Effector memory CD4-positive, alpha-beta T cell (primary cell): ENCODE measurements around the gene LGALS4.

Experiments used
- DNase-seq, 3 donors: peaks; one replicate each; pipeline ENCODE4 v3.0.0-alpha.2; 2020
- H3K27ac ChIP-seq: 2 replicates; pipeline ENCODE4 v1.7.0; 2013; ENCODE audit warnings: mild to moderate bottlenecking, low read length, moderate library complexity; ENCODE audit not compliant: insufficient read depth, poor library complexity, severe bottlenecking
- H3K27me3 ChIP-seq: replicated peaks from 2 replicates; pipeline ENCODE4 v1.7.0; 2013; ENCODE audit warnings: mild to moderate bottlenecking, low read length; ENCODE audit not compliant: insufficient read depth, control insufficient read depth, poor library complexity, severe bottlenecking
- H3K36me3 ChIP-seq: 2 replicates; pipeline ENCODE4 v1.7.0; 2013; ENCODE audit warnings: mild to moderate bottlenecking, low read length, moderate library complexity; ENCODE audit not compliant: control insufficient read depth, insufficient read depth
- H3K4me1 ChIP-seq: 2 replicates; pipeline ENCODE4 v1.7.0; 2013; ENCODE audit warnings: low read length, mild to moderate bottlenecking; ENCODE audit not compliant: control insufficient read depth, insufficient read depth, poor library complexity, severe bottlenecking
- H3K4me3 ChIP-seq: 2 replicates; pipeline ENCODE4 v1.7.0; 2013; ENCODE audit warnings: low read length, low read depth, mild to moderate bottlenecking; ENCODE audit not compliant: insufficient read depth, poor library complexity, severe bottlenecking
- H3K9me3 ChIP-seq: 2 replicates; pipeline ENCODE4 v1.7.0; 2013; ENCODE audit warnings: mild to moderate bottlenecking, low read length, moderate library complexity; ENCODE audit not compliant: control insufficient read depth

Gene LGALS4

DNA sequence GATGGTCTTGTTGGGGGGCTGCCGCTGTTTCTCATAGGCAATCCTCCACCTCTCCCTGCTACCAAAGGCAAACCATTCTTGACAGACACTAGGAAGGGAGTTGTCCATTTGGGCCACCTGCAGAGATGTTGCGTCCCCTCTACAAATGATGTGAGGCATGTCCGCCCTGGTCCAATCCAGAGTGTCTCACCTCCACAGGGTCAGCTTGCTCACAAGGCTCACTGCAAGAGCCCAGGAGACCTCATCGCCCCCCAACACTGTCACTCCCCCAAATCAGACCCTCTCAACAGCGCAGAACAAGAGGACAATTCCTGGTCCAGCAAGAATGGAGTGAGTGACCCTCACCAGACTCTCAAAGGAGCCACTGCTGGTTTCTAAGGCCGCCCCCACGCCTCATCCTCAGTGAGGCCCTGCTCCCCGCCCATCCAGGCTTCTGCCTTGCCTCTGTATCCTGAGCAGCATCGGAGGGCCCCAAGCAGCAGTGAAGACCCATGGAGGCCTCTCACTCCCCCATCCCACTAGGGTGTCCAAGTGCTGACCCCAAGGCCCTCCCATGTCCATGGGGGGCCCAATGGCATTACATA lies 30.5 kb upstream of the LGALS4 start:
- H3K9me3 ChIP-seq: no peaks in the 10 kb centered on the region
- H3K27ac ChIP-seq: peak overlapping the region; percentile 61
- H3K27me3 ChIP-seq: no peaks in the 10 kb centered on the region
- H3K4me3 ChIP-seq: no peak overlapping the region
- H3K36me3 ChIP-seq: peaks cover 85% of the 10 kb centered on the region
- DNase-seq: no peak
- H3K4me1 ChIP-seq: peaks cover 56% of the 10 kb centered on the region

DNA sequence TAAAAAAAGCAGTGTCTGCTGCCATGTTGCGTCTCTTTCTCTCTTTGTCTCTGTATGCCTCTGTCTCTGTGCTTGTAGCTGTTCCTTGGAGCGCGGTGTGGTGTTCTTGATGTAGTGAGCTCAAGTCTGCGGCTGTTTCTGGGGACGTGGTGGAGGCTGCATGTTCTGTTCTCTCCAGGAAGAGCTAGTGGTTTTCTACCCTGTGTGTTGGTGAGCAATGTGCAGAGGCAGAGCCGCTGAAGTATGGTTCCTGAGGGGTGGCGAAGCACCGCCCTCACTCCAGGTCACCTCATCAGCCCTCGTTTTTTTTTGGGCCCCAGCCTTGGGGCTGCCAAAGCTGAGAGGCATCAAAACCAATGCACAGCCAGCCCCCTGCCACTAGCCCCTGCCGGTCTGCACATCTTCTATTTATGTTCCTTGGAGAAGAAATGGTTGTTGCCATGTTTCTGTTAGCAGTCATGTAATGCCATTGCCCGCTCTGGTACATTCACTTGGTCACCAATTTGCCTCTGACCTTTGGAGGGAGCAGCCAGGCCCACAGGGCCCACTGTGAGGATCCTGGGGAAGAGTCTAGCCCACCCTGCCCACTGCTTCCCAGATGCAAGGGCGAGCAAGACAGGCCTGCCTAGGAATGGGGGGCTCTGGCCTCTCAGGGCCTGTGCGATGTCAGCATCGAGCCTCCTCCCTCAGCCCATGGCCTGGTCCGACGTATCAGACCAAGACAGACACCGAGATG lies 29.9 kb upstream of the LGALS4 start:
- Histone ChIP-seq H3K9me3 (no peaks in the 10 kb centered on the region), H3K27ac (peak overlapping the region; percentile 61), H3K27me3 (no peaks in the 10 kb centered on the region), H3K4me3 (no peak overlapping the region), H3K36me3 (peaks cover 88% of the 10 kb centered on the region), H3K4me1 (peaks cover 50% of the 10 kb centered on the region)
- peak; percentile 42 to 58 (median 43) for DNase-seq

DNA sequence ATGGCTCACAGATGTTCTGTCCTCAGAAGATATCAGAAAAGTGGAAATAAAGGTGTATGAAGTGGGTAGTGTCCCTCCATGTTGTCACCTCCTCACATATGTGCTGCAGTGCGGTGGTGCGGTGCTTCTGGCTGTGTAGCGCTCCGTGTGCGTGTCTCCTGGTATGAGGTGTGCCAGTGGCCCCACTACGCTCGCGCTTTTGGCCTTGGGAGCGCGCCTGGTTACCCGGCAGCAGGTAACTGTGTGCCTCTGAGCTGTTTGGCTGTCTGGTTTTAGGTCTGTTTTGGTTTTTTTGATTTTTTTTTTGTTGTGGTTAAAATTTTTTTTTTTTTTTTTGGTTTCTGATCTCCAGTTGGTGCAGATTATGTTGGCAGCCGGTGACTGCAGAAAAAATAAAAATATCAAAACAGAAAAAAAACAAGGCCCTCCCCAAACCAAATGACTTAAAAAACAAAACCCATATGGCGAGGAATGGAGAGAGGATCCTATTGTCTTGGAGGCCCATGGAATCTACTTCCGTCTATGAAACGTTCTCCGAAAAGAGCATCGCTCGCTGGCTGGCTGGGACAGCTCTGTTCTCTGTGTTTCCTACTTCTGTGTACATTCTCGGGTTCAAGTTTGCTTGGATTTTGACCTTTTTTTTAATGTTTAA lies 29.2 kb upstream of the LGALS4 start:
- peaks cover 88% of the 10 kb centered on the region for H3K36me3 ChIP-seq
- no peaks in the 10 kb centered on the region for H3K9me3 ChIP-seq
- no peaks in the 10 kb centered on the region for H3K27me3 ChIP-seq
- DNase-seq: peak; percentile 53 to 64 (median 63)
- peaks cover 43% of the 10 kb centered on the region for H3K4me1 ChIP-seq
- H3K27ac ChIP-seq: peak overlapping the region; percentile 61
- H3K4me3 ChIP-seq: no peak overlapping the region

DNA sequence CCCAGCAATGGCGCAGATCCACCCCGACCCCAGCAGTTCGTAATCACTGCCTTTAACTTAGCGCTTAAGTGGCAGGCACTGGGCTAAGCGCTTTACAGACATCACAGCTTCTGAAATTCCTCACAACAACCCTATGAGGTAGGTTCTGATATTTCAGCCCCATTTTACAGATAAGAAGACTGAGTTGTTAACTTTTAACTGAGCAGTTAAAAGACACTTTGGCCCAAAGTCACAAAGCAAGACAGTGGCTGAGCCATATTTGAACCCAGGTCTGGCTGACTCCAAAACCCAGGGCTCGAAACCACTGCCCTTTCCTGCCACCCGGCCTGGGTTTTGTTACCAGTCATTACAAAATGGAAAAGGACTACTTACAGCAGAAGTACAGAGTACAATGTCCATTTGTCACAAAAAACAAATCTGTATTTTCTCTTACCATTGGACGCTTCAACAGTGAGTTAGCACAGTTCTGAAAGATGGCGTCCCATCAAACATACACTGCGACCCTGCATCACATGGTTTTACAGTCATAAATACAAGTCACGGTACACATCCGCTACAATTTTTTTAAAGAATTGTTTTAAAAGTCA lies 28.5 kb upstream of the LGALS4 start:
- no peaks in the 10 kb centered on the region for H3K9me3 ChIP-seq
- no peak overlapping the region for H3K4me3 ChIP-seq
- H3K27me3 ChIP-seq: no peaks in the 10 kb centered on the region
- peaks cover 88% of the 10 kb centered on the region for H3K36me3 ChIP-seq
- H3K27ac ChIP-seq: peak overlapping the region; percentile 59
- H3K4me1 ChIP-seq: peaks cover 42% of the 10 kb centered on the region
- DNase-seq: no peak

DNA sequence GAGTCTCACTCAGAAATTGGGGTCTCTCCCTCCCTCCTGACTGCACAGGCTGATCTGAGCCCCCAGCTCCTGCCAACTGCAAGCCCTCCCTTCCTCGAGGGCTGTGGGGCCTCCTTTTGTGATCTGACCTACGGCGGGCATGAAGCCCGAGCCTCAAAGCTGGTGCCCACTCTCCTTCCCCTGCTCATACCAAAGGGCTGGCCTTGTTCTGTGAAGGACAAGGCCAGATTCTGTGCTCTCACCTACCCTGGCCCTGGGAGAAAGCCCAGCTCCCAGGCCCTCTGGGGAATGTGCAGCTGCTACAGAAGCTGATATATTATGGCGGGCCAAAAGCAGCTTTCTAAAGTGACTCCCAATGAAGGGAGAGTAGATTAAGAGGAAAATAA lies 27.8 kb upstream of the LGALS4 start:
- H3K27me3 ChIP-seq: no peaks in the 10 kb centered on the region
- H3K9me3 ChIP-seq: no peaks in the 10 kb centered on the region
- peaks cover 40% of the 10 kb centered on the region for H3K4me1 ChIP-seq
- H3K4me3 ChIP-seq: no peak overlapping the region
- H3K36me3 ChIP-seq: peaks cover 87% of the 10 kb centered on the region
- DNase-seq: no peak
- H3K27ac ChIP-seq: peak overlapping the region; percentile 59

DNA sequence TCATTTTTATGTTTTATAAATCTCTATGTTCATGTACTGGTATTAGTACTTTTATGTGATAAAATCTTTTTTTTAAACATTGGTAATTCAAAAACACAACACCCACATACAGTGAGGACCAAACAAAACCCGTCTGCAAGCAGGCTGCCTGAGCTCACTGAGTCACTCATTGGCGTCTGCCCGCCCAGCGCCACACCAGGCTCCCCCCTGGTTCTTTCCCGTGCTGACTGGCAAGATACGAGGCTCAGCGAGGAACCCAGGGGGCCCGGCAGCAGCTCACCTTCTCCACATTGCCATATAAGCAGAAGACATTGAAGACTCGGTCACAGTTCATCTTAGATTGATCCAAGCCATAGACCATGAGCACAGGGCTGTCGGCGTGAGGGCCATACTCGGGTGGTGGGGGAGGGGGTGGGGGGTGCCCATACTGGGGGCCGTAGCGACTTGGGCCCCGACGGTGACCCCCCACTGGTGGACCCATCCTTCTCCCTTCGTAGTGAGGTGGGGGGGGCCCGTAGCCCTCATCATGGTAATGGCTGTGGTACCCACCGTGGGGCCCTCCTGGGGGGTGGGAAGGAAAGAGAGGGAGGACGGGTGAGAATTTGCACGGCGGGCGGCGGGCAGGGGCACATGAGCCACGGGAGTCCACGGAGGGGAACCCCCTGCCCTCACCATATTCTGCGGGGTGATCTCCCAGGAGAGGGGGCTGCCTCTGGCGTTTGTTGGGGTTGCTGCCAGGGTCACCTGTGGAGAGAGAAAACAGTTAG lies 27.3 kb upstream of the LGALS4 start:
- H3K9me3 ChIP-seq: no peaks in the 10 kb centered on the region
- H3K4me3 ChIP-seq: no peak overlapping the region
- peaks cover 40% of the 10 kb centered on the region for H3K4me1 ChIP-seq
- H3K27ac ChIP-seq: no peak overlapping the region
- no peaks in the 10 kb centered on the region for H3K27me3 ChIP-seq
- peaks cover 83% of the 10 kb centered on the region for H3K36me3 ChIP-seq
- DNase-seq: no peak

DNA sequence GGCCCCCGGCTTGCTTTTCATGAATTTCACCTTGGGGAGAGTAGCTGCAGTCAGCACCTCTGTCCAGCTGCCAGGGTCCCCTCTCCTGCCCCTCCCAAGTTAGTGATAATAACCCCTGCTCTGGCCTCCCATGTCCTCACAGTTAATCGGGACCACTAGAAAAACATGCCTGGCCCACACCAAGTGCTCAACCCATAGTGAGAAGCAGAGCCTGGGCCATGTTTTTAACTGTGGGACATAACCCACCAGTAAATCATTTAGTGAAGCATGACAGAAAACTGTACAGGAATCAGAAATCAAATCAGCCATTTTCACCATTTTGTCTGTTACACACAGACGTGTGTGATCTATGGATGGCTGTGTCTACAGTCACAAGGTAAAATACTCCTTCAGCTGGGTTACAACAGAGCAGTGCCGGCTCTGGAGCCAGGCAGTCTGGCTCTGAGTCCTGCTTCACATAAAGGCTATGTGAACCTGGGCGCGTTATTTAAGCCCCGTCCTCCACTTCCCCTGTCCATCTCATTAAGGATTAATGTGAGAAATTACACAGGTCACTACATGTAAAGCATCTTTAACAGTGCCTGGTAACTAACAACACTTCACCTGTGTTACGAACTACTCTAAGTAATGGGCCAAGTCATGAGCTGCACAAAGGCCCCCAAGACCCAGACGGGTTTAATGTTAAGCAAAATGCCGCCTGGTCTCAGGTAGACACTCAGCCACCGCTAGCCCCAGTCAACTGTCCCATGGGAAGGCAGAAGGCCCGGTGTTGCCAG lies 26.4 kb upstream of the LGALS4 start:
- peaks cover 75% of the 10 kb centered on the region for H3K36me3 ChIP-seq
- H3K4me3 ChIP-seq: no peak overlapping the region
- no peaks in the 10 kb centered on the region for H3K9me3 ChIP-seq
- no peak overlapping the region for H3K27ac ChIP-seq
- H3K4me1 ChIP-seq: peaks cover 32% of the 10 kb centered on the region
- no peaks in the 10 kb centered on the region for H3K27me3 ChIP-seq
- no peak for DNase-seq

DNA sequence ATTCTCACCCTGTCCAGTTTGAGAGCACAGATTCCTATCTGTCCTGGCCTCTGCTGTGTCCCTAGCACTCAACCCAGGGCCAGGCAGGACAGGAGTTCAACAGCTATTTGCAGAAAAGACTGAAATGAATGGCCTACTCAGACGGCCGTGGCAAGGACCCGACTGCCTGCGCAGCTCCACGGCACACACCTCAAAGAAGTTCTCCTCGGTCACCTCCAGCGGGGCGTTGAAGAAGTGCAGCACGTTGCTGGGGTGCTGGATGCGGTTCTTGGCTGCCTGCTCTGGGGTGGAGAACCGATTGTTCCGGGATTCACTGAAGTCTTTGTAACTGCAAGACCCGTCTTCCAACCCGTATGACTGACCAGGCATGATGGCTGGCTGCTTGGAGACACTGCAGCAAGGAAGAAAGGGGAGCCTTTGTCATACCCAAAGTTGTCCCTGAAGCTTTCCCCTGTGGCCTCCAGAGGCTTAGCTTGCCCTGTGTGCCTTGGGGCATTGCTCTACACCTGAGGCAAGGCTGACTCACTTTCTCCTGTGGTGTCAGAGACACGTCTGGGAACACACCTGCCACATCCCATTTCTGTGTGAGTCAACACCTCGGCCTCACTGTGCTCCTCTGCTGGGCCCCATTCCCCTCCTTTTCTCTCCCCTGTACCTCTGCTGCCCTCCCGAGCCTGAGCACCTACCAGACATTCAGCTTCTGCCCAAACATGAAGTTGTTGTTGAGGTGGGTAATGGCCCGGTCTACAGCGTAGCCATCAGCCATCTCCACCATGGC lies 25.7 kb upstream of the LGALS4 start:
- Histone ChIP-seq H3K9me3 (no peaks in the 10 kb centered on the region), H3K4me1 (peaks cover 24% of the 10 kb centered on the region), H3K36me3 (peaks cover 67% of the 10 kb centered on the region), H3K4me3 (no peak overlapping the region), H3K27ac (peak overlapping the region; percentile 14), H3K27me3 (no peaks in the 10 kb centered on the region)
- DNase-seq: no peak
